ENCODE results near the gene TMEM30A. TPM values are rescaled to one million over a fixed set of nuclear protein-coding genes. Genes with fewer than 3 reads are reported as not detected.
A peak's percentile ranks its signal among the peaks of the same experiment; 100 is the strongest.

TMEM30A gene
- total RNA-seq, 1 experiment from 2014 or later: 130 TPM

DNA sequence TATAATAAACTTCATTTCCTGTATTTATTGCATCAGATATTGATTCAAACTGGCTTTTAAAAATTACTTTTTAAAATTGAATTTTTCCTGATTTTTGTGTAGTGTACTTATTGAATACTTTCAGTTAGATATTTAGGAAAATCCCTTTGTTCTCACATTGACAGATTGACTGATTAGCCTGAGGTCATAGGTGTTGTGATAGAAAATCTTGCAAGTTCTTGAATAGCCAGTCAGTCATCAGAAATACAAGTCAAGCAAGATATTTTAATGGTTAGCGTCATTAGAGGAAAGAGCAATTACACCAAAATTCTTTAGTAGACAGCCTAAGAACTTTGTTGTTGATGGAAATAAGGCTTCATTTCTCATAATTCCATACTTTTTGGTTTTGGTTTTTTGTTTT, 3.4 kb upstream of the TMEM30A start:
- TF ChIP-seq, protein P1, sequence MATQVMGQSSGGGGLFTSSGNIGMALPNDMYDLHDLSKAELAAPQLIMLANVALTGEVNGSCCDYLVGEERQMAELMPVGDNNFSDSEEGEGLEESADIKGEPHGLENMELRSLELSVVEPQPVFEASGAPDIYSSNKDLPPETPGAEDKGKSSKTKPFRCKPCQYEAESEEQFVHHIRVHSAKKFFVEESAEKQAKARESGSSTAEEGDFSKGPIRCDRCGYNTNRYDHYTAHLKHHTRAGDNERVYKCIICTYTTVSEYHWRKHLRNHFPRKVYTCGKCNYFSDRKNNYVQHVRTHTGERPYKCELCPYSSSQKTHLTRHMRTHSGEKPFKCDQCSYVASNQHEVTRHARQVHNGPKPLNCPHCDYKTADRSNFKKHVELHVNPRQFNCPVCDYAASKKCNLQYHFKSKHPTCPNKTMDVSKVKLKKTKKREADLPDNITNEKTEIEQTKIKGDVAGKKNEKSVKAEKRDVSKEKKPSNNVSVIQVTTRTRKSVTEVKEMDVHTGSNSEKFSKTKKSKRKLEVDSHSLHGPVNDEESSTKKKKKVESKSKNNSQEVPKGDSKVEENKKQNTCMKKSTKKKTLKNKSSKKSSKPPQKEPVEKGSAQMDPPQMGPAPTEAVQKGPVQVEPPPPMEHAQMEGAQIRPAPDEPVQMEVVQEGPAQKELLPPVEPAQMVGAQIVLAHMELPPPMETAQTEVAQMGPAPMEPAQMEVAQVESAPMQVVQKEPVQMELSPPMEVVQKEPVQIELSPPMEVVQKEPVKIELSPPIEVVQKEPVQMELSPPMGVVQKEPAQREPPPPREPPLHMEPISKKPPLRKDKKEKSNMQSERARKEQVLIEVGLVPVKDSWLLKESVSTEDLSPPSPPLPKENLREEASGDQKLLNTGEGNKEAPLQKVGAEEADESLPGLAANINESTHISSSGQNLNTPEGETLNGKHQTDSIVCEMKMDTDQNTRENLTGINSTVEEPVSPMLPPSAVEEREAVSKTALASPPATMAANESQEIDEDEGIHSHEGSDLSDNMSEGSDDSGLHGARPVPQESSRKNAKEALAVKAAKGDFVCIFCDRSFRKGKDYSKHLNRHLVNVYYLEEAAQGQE (IDR thresholded peaks at IDR 0.05; ENCODE audit: insufficient read depth in 1 of 2, low read depth in 2 of 2, low read length in 1 of 2): no peak
- TF ChIP-seq TCF7L2 (IDR thresholded peaks at IDR 0.05; ENCODE audit: low read depth, low read length) (no peak), POLR2AphosphoS5 (IDR thresholded peaks at IDR 0.05; ENCODE audit: low read depth, low read length) (no peak), SIN3A (IDR thresholded peaks at IDR 0.05; ENCODE audit: borderline replicate concordance, insufficient read depth, low read depth, low read length) (no peak)
- TF ChIP-seq, protein P2, sequence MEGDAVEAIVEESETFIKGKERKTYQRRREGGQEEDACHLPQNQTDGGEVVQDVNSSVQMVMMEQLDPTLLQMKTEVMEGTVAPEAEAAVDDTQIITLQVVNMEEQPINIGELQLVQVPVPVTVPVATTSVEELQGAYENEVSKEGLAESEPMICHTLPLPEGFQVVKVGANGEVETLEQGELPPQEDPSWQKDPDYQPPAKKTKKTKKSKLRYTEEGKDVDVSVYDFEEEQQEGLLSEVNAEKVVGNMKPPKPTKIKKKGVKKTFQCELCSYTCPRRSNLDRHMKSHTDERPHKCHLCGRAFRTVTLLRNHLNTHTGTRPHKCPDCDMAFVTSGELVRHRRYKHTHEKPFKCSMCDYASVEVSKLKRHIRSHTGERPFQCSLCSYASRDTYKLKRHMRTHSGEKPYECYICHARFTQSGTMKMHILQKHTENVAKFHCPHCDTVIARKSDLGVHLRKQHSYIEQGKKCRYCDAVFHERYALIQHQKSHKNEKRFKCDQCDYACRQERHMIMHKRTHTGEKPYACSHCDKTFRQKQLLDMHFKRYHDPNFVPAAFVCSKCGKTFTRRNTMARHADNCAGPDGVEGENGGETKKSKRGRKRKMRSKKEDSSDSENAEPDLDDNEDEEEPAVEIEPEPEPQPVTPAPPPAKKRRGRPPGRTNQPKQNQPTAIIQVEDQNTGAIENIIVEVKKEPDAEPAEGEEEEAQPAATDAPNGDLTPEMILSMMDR (IDR thresholded peaks at IDR 0.05): no peak
- no peaks in the 10 kb centered on the region for H3K27me3 ChIP-seq (ENCODE audit: control insufficient read depth, insufficient read depth, low read length)
- BruUV-seq (replicated peaks): no TSS peak
- in situ Hi-C loops (cut with HindIII; ENCODE audit: low pct_unique_long_range_greater_than_20kb, low sequenced_read_pairs) (no loop called here), intact Hi-C loops (cut with micrococcal nuclease; ENCODE audit: unreplicated experiment) (no loop called here)
- peaks cover 3% of the 10 kb centered on the region; the same call in 1 of the 2 replicates for H3K4me1 ChIP-seq (ENCODE audit: control insufficient read depth, insufficient read depth, low read length)
- no peak overlapping the region; the same call in 1 of the 2 replicates for H3K27ac ChIP-seq (ENCODE audit: low read length)
- no peaks in the 10 kb centered on the region; the same call in none of the 2 replicates for H3K36me3 ChIP-seq (ENCODE audit: control insufficient read depth, insufficient read depth, low read length)
- no peak overlapping the region for H3K4me3 ChIP-seq (ENCODE audit: low read depth in 2 of 2, low read length in 2 of 2)
- CTCF ChIA-PET: no interaction called here
- ATAC-seq (no peak), DNase-seq (ENCODE audit: low read depth, low spot score) (no peak)
- POLR2A ChIA-PET: no interaction called here
- H3K9me3 ChIP-seq (ENCODE audit: control insufficient read depth, insufficient read depth, low read depth, low read length): no peaks in the 10 kb centered on the region

DNA sequence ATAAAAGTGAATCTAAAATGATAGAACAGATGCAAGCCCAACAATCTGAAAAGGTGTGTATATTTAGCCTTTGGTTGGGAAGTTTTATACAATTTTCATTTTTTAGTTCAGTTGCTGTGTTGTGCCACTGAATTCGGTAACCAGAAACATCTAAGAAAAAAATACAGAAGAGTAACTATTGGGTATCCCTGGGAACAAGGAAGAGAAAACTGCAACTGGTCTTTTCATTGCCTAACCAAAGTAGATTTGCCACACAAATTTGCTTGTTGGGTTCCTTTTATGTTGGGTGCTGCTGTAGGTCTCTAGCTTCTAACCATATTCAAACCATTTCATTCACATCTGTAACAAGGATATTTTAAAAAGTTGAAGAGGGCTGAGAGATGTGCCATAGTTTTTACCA, 2.8 kb upstream of the TMEM30A start:
- no peaks in the 10 kb centered on the region; the same call in none of the 2 replicates for H3K36me3 ChIP-seq (ENCODE audit: control insufficient read depth, insufficient read depth, low read length)
- CTCF ChIA-PET: no interaction called here
- H3K27me3 ChIP-seq (ENCODE audit: control insufficient read depth, insufficient read depth, low read length): no peaks in the 10 kb centered on the region
- ATAC-seq: no peak
- POLR2A ChIA-PET: no interaction called here
- no TSS peak for BruUV-seq (replicated peaks)
- peaks cover 3% of the 10 kb centered on the region; the same call in 1 of the 2 replicates for H3K4me1 ChIP-seq (ENCODE audit: control insufficient read depth, insufficient read depth, low read length)
- intact Hi-C loops (cut with micrococcal nuclease; ENCODE audit: unreplicated experiment) (no loop called here), in situ Hi-C loops (cut with HindIII; ENCODE audit: low pct_unique_long_range_greater_than_20kb, low sequenced_read_pairs) (no loop called here)
- DNase-seq (ENCODE audit: low read depth, low spot score): no peak
- no peak overlapping the region for H3K4me3 ChIP-seq (ENCODE audit: low read depth in 2 of 2, low read length in 2 of 2)
- H3K27ac ChIP-seq (ENCODE audit: low read length): peak overlapping the region; percentile 14; the same call in 1 of the 2 replicates
- TF ChIP-seq SIN3A (IDR thresholded peaks at IDR 0.05; ENCODE audit: borderline replicate concordance, insufficient read depth, low read depth, low read length): no peak
- no peak for TF ChIP-seq POLR2AphosphoS5 (IDR thresholded peaks at IDR 0.05; ENCODE audit: low read depth, low read length)
- no peak for TF ChIP-seq TCF7L2 (IDR thresholded peaks at IDR 0.05; ENCODE audit: low read depth, low read length)
- TF ChIP-seq, protein P2 (IDR thresholded peaks at IDR 0.05): no peak
- TF ChIP-seq, protein P1 (IDR thresholded peaks at IDR 0.05; ENCODE audit: insufficient read depth in 1 of 2, low read depth in 2 of 2, low read length in 1 of 2): no peak
- H3K9me3 ChIP-seq (ENCODE audit: control insufficient read depth, insufficient read depth, low read depth, low read length): no peaks in the 10 kb centered on the region
